Measurements from ENCODE around the gene ELOVL1. TPM values are rescaled to one million over a fixed set of nuclear protein-coding genes. Genes with fewer than 3 reads are reported as not detected.

ELOVL1 gene
- total and polyA plus RNA-seq, 4 donors, result 12.8 to 50.3 (median 35.3) TPM

DNA sequence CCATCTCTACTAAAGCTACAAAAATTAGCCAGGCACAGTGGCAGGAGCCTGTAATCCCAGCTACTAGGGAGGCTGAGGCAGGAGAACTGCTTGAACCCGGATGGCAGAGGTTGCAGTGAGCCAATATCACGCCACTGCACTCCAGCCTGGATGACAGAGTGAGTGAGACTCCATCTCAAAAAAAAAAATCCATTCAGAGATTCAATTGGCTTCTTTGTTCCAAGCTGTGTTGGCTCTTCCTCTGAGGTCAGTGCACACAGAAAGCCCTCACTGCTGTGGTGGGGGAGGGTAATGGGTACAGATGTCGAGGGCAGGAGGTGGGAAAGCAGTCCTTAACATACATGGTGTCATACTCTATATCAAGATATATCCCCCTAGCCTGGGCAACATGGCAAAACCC is 52.3 kb downstream of the ELOVL1 start:
- Histone ChIP-seq H3K9me3 (ENCODE audit: control insufficient read depth in 4 of 4, low read length in 3 of 4) (no peaks in the 10 kb centered on the region), H3K27ac (ENCODE audit: low read depth in 1 of 2, low read length in 2 of 2) (no peak overlapping the region), H3K4me3 (ENCODE audit: low read depth in 1 of 3, low read length in 3 of 3) (no peak overlapping the region), H3K4me1 (ENCODE audit: control insufficient read depth in 4 of 4, insufficient read depth in 4 of 4, low read length in 3 of 4) (peaks cover 13 to 37% (median 26%) of the 10 kb centered on the region in 4 donors), H3K27me3 (ENCODE audit: control insufficient read depth in 4 of 4, insufficient read depth in 4 of 4, low read length in 3 of 4) (no peaks in the 10 kb centered on the region), H3K36me3 (ENCODE audit: control insufficient read depth in 4 of 4, insufficient read depth in 3 of 4, low read depth in 1 of 4, low read length in 3 of 4) (peaks cover 0 to 4% (median 0%) of the 10 kb centered on the region in 4 donors), H3K9ac (ENCODE audit: low read depth in 1 of 2, low read length in 2 of 2) (no peak overlapping the region)
- TF ChIP-seq JUND (IDR thresholded peaks at IDR 0.05) (no peak), FOXA2 (IDR thresholded peaks at IDR 0.05) (no peak)
- DNase-seq (ENCODE audit: low spot score), result no peak
- 72% methylated on average over 3 of the region's 3 CpGs for WGBS

GRCh38 chr1:43314233-43314632 is 53.6 kb downstream of the ELOVL1 start:
- TF ChIP-seq GABPA (IDR thresholded peaks at IDR 0.05 in 1 of 2, conservative IDR thresholded peaks at IDR 0.05 in 1 of 2), result no peak
- TF ChIP-seq REST (IDR thresholded peaks at IDR 0.05), result no peak
- TF ChIP-seq, protein P1, sequence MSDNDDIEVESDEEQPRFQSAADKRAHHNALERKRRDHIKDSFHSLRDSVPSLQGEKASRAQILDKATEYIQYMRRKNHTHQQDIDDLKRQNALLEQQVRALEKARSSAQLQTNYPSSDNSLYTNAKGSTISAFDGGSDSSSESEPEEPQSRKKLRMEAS (IDR thresholded peaks at IDR 0.05), result no peak
- no peak for TF ChIP-seq HNF4G (IDR thresholded peaks at IDR 0.05)
- TF ChIP-seq, protein P2, sequence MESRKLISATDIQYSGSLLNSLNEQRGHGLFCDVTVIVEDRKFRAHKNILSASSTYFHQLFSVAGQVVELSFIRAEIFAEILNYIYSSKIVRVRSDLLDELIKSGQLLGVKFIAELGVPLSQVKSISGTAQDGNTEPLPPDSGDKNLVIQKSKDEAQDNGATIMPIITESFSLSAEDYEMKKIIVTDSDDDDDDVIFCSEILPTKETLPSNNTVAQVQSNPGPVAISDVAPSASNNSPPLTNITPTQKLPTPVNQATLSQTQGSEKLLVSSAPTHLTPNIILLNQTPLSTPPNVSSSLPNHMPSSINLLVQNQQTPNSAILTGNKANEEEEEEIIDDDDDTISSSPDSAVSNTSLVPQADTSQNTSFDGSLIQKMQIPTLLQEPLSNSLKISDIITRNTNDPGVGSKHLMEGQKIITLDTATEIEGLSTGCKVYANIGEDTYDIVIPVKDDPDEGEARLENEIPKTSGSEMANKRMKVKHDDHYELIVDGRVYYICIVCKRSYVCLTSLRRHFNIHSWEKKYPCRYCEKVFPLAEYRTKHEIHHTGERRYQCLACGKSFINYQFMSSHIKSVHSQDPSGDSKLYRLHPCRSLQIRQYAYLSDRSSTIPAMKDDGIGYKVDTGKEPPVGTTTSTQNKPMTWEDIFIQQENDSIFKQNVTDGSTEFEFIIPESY (IDR thresholded peaks at IDR 0.05), result no peak
- no peak for TF ChIP-seq RXRA (IDR thresholded peaks at IDR 0.05)
- no peak for TF ChIP-seq SP1 (IDR thresholded peaks at IDR 0.05)
- TF ChIP-seq NR2F2 (IDR thresholded peaks at IDR 0.05), result no peak
- H3K9ac ChIP-seq (ENCODE audit: low read depth in 1 of 2, low read length in 2 of 2), result no peak overlapping the region
- peaks cover 0 to 1% (median 0%) of the 10 kb centered on the region in 4 donors for H3K36me3 ChIP-seq (ENCODE audit: control insufficient read depth in 4 of 4, insufficient read depth in 3 of 4, low read depth in 1 of 4, low read length in 3 of 4)
- DNase-seq (ENCODE audit: low spot score), result no peak
- H3K4me1 ChIP-seq (ENCODE audit: control insufficient read depth in 4 of 4, insufficient read depth in 4 of 4, low read length in 3 of 4), result peaks cover 13 to 37% (median 26%) of the 10 kb centered on the region in 4 donors
- no peaks in the 10 kb centered on the region for H3K9me3 ChIP-seq (ENCODE audit: control insufficient read depth in 4 of 4, low read length in 3 of 4)
- no peaks in the 10 kb centered on the region for H3K27me3 ChIP-seq (ENCODE audit: control insufficient read depth in 4 of 4, insufficient read depth in 4 of 4, low read length in 3 of 4)
- 73% methylated on average over 5 of the region's 5 CpGs for WGBS
- no peak overlapping the region for H3K4me3 ChIP-seq (ENCODE audit: low read depth in 1 of 3, low read length in 3 of 3)
- H3K27ac ChIP-seq (ENCODE audit: low read depth in 1 of 2, low read length in 2 of 2), result peak overlapping the region; percentile 13 to 15

- H3K9me3 ChIP-seq (ENCODE audit: control insufficient read depth in 4 of 4, low read length in 3 of 4), result no peaks in the 10 kb centered on the region
- peaks cover 13 to 37% (median 26%) of the 10 kb centered on the region in 4 donors for H3K4me1 ChIP-seq (ENCODE audit: control insufficient read depth in 4 of 4, insufficient read depth in 4 of 4, low read length in 3 of 4)
- H3K4me3 ChIP-seq (ENCODE audit: low read depth in 1 of 3, low read length in 3 of 3), result no peak overlapping the region
- peak; percentile 69 for DNase-seq (ENCODE audit: low spot score)
- peak overlapping the region; percentile 35 to 73 for H3K27ac ChIP-seq (ENCODE audit: low read depth in 1 of 2, low read length in 2 of 2)
- no peaks in the 10 kb centered on the region for H3K36me3 ChIP-seq (ENCODE audit: control insufficient read depth in 4 of 4, insufficient read depth in 3 of 4, low read depth in 1 of 4, low read length in 3 of 4)
- no peak overlapping the region for H3K9ac ChIP-seq (ENCODE audit: low read depth in 1 of 2, low read length in 2 of 2)
- no peaks in the 10 kb centered on the region for H3K27me3 ChIP-seq (ENCODE audit: control insufficient read depth in 4 of 4, insufficient read depth in 4 of 4, low read length in 3 of 4)
- WGBS, result 29% methylated on average over 10 of the region's 10 CpGs
- TF ChIP-seq FOXA2 (IDR thresholded peaks at IDR 0.05) (peak; percentile 76), TAF1 (conservative IDR thresholded peaks at IDR 0.05) (no peak), YY1 (IDR thresholded peaks at IDR 0.05) (no peak), FOXA1 (IDR thresholded peaks at IDR 0.05) (peak; percentile 71), NR2F2 (IDR thresholded peaks at IDR 0.05) (peak; percentile 34), HNF4A (conservative IDR thresholded peaks at IDR 0.05) (peak; percentile 63 to 77), REST (IDR thresholded peaks at IDR 0.05) (peak; percentile 20), CTCF (IDR thresholded peaks at IDR 0.05; ENCODE audit: low read depth, low read length, missing input control) (no peak), SP1 (IDR thresholded peaks at IDR 0.05) (peak; percentile 72), EGR1 (IDR thresholded peaks at IDR 0.05; ENCODE audit: low read depth in 2 of 2) (no peak)
- TF ChIP-seq, protein P1 (IDR thresholded peaks at IDR 0.05), result no peak
Observed at GRCh38 chr1:43313771-43314170, 54.0 kb downstream of the ELOVL1 start.
